MM.1S (cell line): ENCODE measurements around the gene MEST.

Source experiments
- EZH2 ChIP-seq: fragments of 300-600 bp; sonication (generic); optimal IDR thresholded peaks from 2 replicates; pipeline ENCODE3; 2017; ENCODE audit warnings: low read depth, mild to moderate bottlenecking, antibody characterized with exemption, low read length, mixed read lengths
- TF ChIP-seq, protein P1 (sequence below): fragments of 300-600 bp; sonication (generic); IDR thresholded peaks from 2 replicates; pipeline ENCODE4 v1.5.1; 2016; ENCODE audit warnings: antibody characterized with exemption, low read length, mixed read lengths

- TF ChIP-seq, protein P1, sequence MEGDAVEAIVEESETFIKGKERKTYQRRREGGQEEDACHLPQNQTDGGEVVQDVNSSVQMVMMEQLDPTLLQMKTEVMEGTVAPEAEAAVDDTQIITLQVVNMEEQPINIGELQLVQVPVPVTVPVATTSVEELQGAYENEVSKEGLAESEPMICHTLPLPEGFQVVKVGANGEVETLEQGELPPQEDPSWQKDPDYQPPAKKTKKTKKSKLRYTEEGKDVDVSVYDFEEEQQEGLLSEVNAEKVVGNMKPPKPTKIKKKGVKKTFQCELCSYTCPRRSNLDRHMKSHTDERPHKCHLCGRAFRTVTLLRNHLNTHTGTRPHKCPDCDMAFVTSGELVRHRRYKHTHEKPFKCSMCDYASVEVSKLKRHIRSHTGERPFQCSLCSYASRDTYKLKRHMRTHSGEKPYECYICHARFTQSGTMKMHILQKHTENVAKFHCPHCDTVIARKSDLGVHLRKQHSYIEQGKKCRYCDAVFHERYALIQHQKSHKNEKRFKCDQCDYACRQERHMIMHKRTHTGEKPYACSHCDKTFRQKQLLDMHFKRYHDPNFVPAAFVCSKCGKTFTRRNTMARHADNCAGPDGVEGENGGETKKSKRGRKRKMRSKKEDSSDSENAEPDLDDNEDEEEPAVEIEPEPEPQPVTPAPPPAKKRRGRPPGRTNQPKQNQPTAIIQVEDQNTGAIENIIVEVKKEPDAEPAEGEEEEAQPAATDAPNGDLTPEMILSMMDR, result no peak
- no peak for TF ChIP-seq EZH2
Measured at GRCh38 chr7:130446259-130446658, 45.6 kb upstream of the MEST start.
